H9 (cell line): ENCODE measurements around the gene GPR32. TPM values are rescaled to one million over a fixed set of nuclear protein-coding genes. Genes with fewer than 3 reads are reported as not detected.

Experiments
- DNase-seq: peaks from one replicate; pipeline ENCODE4 v3.0.0-alpha.2; 2017
- H2AFZ ChIP-seq: one replicate; pipeline ENCODE4 v1.6.1; 2013; ENCODE audit warnings: mild to moderate bottlenecking, low read length, control low read depth, moderate library complexity
- H2AK5ac ChIP-seq: 2 replicates; pipeline ENCODE4 v1.6.1; 2013; ENCODE audit warnings: low read length, control low read depth, mixed read lengths; ENCODE audit not compliant: insufficient read length
- H2BK120ac ChIP-seq: one replicate; pipeline ENCODE4 v1.6.1; 2013; ENCODE audit warnings: low read depth, mild to moderate bottlenecking, low read length, control low read depth, inconsistent platforms; ENCODE audit not compliant: poor library complexity, severe bottlenecking
- H2BK12ac ChIP-seq: 2 replicates; pipeline ENCODE4 v1.6.1; 2013; ENCODE audit warnings: low read length, control low read depth, mixed read lengths, low read depth; ENCODE audit not compliant: insufficient read length
- H2BK15ac ChIP-seq: 2 replicates; pipeline ENCODE4 v1.6.1; 2013; ENCODE audit warnings: low read depth, low read length, control low read depth
- H2BK20ac ChIP-seq: one replicate; pipeline ENCODE4 v1.6.1; 2013; ENCODE audit warnings: low read depth, mild to moderate bottlenecking, low read length, control low read depth, inconsistent platforms; ENCODE audit not compliant: poor library complexity, severe bottlenecking
- H2BK5ac ChIP-seq: 2 replicates; pipeline ENCODE4 v1.6.1; 2013; ENCODE audit warnings: low read length, control low read depth, mixed read lengths; ENCODE audit not compliant: insufficient read length
- H3K14ac ChIP-seq: 2 replicates; pipeline ENCODE4 v1.6.1; 2013; ENCODE audit warnings: low read length, control low read depth; ENCODE audit not compliant: insufficient read depth
- H3K18ac ChIP-seq: 2 replicates; pipeline ENCODE4 v1.6.1; 2013; ENCODE audit warnings: low read depth, mild to moderate bottlenecking, mixed read lengths, low read length, control low read depth; ENCODE audit not compliant: insufficient read length
- H3K23ac ChIP-seq: 2 replicates; pipeline ENCODE4 v1.6.1; 2013; ENCODE audit warnings: low read length, control low read depth, mixed read lengths, low read depth; ENCODE audit not compliant: insufficient read length
- H3K23me2 ChIP-seq: 2 replicates; pipeline ENCODE4 v1.6.1; 2013; ENCODE audit warnings: low read depth, mild to moderate bottlenecking, mixed read lengths, low read length, control low read depth; ENCODE audit not compliant: insufficient read length, poor library complexity, severe bottlenecking
- H3K27ac ChIP-seq: 2 replicates; pipeline ENCODE4 v1.5.1; 2013; ENCODE audit warnings: low read length, control low read depth, mixed read lengths, low read depth; ENCODE audit not compliant: insufficient read length
- H3K27me3 ChIP-seq: 2 replicates; pipeline ENCODE4 v1.6.1; 2013; ENCODE audit warnings: low read length, control low read depth, inconsistent platforms; ENCODE audit not compliant: insufficient read depth
- H3K4ac ChIP-seq: 2 replicates; pipeline ENCODE4 v1.6.1; 2013; ENCODE audit warnings: low read depth, mild to moderate bottlenecking, control low read depth, inconsistent platforms, low read length, moderate library complexity
- H3K4me1 ChIP-seq: 2 replicates; pipeline ENCODE4 v1.6.1; 2013; ENCODE audit warnings: low read length, control low read depth, inconsistent platforms; ENCODE audit not compliant: insufficient read depth
- H3K4me2 ChIP-seq: 2 replicates; pipeline ENCODE4 v1.6.1; 2013; ENCODE audit warnings: low read length, control low read depth, mixed read lengths; ENCODE audit not compliant: insufficient read length, insufficient read depth
- H3K56ac ChIP-seq: 2 replicates; pipeline ENCODE4 v1.6.1; 2013; ENCODE audit warnings: low read depth, mild to moderate bottlenecking, mixed read lengths, low read length, control low read depth; ENCODE audit not compliant: insufficient read length
- H3K79me1 ChIP-seq: 2 replicates; pipeline ENCODE4 v1.6.1; 2013; ENCODE audit warnings: low read depth, mild to moderate bottlenecking, moderate library complexity, low read length, control low read depth, inconsistent platforms; ENCODE audit not compliant: insufficient read depth, poor library complexity, severe bottlenecking
- H3K79me2 ChIP-seq: 2 replicates; pipeline ENCODE4 v1.6.1; 2013; ENCODE audit warnings: low read length, control low read depth, inconsistent platforms; ENCODE audit not compliant: insufficient read depth
- H3K9ac ChIP-seq: 2 replicates; pipeline ENCODE4 v1.6.1; 2013; ENCODE audit warnings: low read length, control low read depth, mixed read lengths; ENCODE audit not compliant: insufficient read length; ENCODE audit errors: extremely low read depth
- H3K9me3 ChIP-seq: one replicate; pipeline ENCODE4 v1.6.1; 2013; ENCODE audit warnings: low read depth, low read length, inconsistent platforms; ENCODE audit not compliant: control insufficient read depth
- H3T11ph ChIP-seq: one replicate; pipeline ENCODE4 v1.6.1; 2013; ENCODE audit warnings: mild to moderate bottlenecking, low read length, control low read depth, inconsistent platforms
- H4K20me1 ChIP-seq: one replicate; pipeline ENCODE4 v1.6.1; 2013; ENCODE audit not compliant: control insufficient read depth, insufficient read length, insufficient read depth
- H4K5ac ChIP-seq: 2 replicates; pipeline ENCODE4 v1.6.1; 2013; ENCODE audit warnings: low read depth, mild to moderate bottlenecking, mixed read lengths, low read length, control low read depth; ENCODE audit not compliant: insufficient read length
- H4K8ac ChIP-seq: replicated peaks from 2 replicates; pipeline ENCODE4 v1.6.1; 2013; ENCODE audit warnings: low read length, control low read depth, mixed read lengths, low read depth; ENCODE audit not compliant: insufficient read length
- H4K91ac ChIP-seq: 2 replicates; pipeline ENCODE4 v1.6.1; 2013; ENCODE audit warnings: low read depth, mild to moderate bottlenecking, moderate library complexity, mixed read lengths, low read length, control low read depth; ENCODE audit not compliant: insufficient read length
- H3K27ac Mint-ChIP-seq, 3 experiments: 2 replicates in 2 of 3; 3 replicates in 1 of 3; pipeline ENCODE4 v1.8.0; 2020 to 2021; ENCODE audit warnings: mixed read lengths in 3 of 3, mild to moderate bottlenecking in 1 of 3, moderate library complexity in 1 of 3
- H3K27me3 Mint-ChIP-seq: 2 replicates; pipeline ENCODE4 v1.8.0; 2021; ENCODE audit warnings: low read depth, mild to moderate bottlenecking, moderate library complexity, mixed read lengths
- H3K36me3 Mint-ChIP-seq, 3 experiments: 2 replicates in 2 of 3; 3 replicates in 1 of 3; pipeline ENCODE4 v1.8.0; 2020 to 2021; ENCODE audit warnings: low read depth in 3 of 3, mixed read lengths in 3 of 3; ENCODE audit not compliant: insufficient read depth in 1 of 3
- H3K4me1 Mint-ChIP-seq, 2 experiments: 2 replicates each; pipeline ENCODE4 v1.8.0; 2020; ENCODE audit warnings: mixed read lengths in 2 of 2
- H3K4me3 Mint-ChIP-seq, 2 experiments: 2 replicates in 1 of 2; 3 replicates in 1 of 2; pipeline ENCODE4 v1.8.0; 2020 to 2021; ENCODE audit warnings: mild to moderate bottlenecking in 2 of 2, mixed read lengths in 2 of 2, moderate library complexity in 1 of 2
- H3K9me3 Mint-ChIP-seq, 2 experiments: 2 replicates in 1 of 2; 3 replicates in 1 of 2; pipeline ENCODE4 v1.8.0; 2020; ENCODE audit warnings: mild to moderate bottlenecking in 2 of 2, mixed read lengths in 2 of 2, moderate library complexity in 1 of 2
- CTCF ChIP-seq: fragments of 200-600 bp; sonication (generic); conservative IDR thresholded peaks from 3 replicates; pipeline ENCODE4 v1.8.0; 2021; ENCODE audit warnings: antibody characterized with exemption, mild to moderate bottlenecking
- WGBS: extraction: QIAGEN DNeasy Blood & Tissue Kit; methylation state at CpG from one replicate; pipeline ENCODE4 v1.1.7; 2013; ENCODE audit warnings: missing lambda C conversion rate, low lambda C conversion rate, mixed read lengths; ENCODE audit not compliant: insufficient read length; ENCODE audit errors: extremely low coverage; 5-methylcytosine and 5-hydroxymethylcytosine counted together
- total RNA-seq: library from RNA; stranded (reverse); gene quantifications from 2 replicates; pipeline ENCODE4 v1.2.1, GENCODE V29; 2021

The GPR32 gene
- total RNA-seq, 1 experiment from 2014 or later = not detected

- no peak overlapping the region for H2BK120ac ChIP-seq
- H4K5ac ChIP-seq = no peak overlapping the region
- no peak overlapping the region for H3K27ac ChIP-seq
- TF ChIP-seq CTCF = no peak
- no peaks in the 10 kb centered on the region for H4K20me1 ChIP-seq
- H3K27me3 ChIP-seq = no peaks in the 10 kb centered on the region; the same call in 1 of the 2 replicates
- no peak overlapping the region for H4K8ac ChIP-seq
- H3K4me3 Mint-ChIP-seq = peak overlapping the region; percentile 50 to 70
- no peak overlapping the region for H2AFZ ChIP-seq
- H2BK5ac ChIP-seq = no peak overlapping the region
- no peak overlapping the region for H2BK20ac ChIP-seq
- no peak overlapping the region for H4K91ac ChIP-seq
- H3K9me3 ChIP-seq = no peaks in the 10 kb centered on the region
- peak overlapping the region; percentile 35 for H3K18ac ChIP-seq
- H3K4me2 ChIP-seq = peak overlapping the region; percentile 31
- no peaks in the 10 kb centered on the region for H3K79me1 ChIP-seq
- no peak overlapping the region for H3T11ph ChIP-seq
- no peaks in the 10 kb centered on the region; the same call in 1 of the 2 replicates for H3K4me1 ChIP-seq
- peak overlapping the region; percentile 2 to 96 (median 76); a peak in 5 of 7 replicates for H3K27ac Mint-ChIP-seq
- H3K4ac ChIP-seq = no peak overlapping the region
- H3K9me3 Mint-ChIP-seq = no peaks in the 10 kb centered on the region
- peaks cover 45% of the 10 kb centered on the region for H3K27me3 Mint-ChIP-seq
- no peak overlapping the region for H3K9ac ChIP-seq
- H3K23me2 ChIP-seq = no peaks in the 10 kb centered on the region
- no peak overlapping the region for H2AK5ac ChIP-seq
- H2BK12ac ChIP-seq = no peak overlapping the region
- H3K79me2 ChIP-seq = no peaks in the 10 kb centered on the region
- no peaks in the 10 kb centered on the region; a peak in 2 of 7 replicates for H3K36me3 Mint-ChIP-seq
- DNase-seq = peak; percentile 99
- peaks cover 23 to 36% of the 10 kb centered on the region in 2 experiments for H3K4me1 Mint-ChIP-seq
- WGBS = no CpG with 5 or more reads among the region's 39 CpGs
- H3K56ac ChIP-seq = no peak overlapping the region
- no peak overlapping the region for H3K14ac ChIP-seq
- no peak overlapping the region for H3K23ac ChIP-seq
- no peak overlapping the region for H2BK15ac ChIP-seq
Observed at GRCh38 chr19:50728084-50728737, 42.1 kb upstream of the GPR32 start.
